Left renal cortex interstitium (tissue), 4 donors: ENCODE results near the gene ZDHHC7. TPM values are rescaled to one million over a fixed set of nuclear protein-coding genes. Genes with fewer than 3 reads are reported as not detected.

Source experiments
- DNase-seq, 4 donors: peaks; one replicate each; pipeline ENCODE4 v3.0.0-alpha.2; 2013; ENCODE audit warnings: low read depth in 4 of 4, low spot score in 2 of 4, missing footprints in 1 of 4
- polyA plus RNA-seq, 4 donors: library from polyadenylated mRNA; unstranded; fragments of 120-200 nt; gene quantifications; one replicate each; pipeline ENCODE4 v1.2.1, GENCODE V29; 2013; ENCODE audit not compliant: insufficient read length in 4 of 4

The ZDHHC7 gene
- polyA plus RNA-seq, 4 donors: 43.3 to 59.3 (median 55.3) TPM

GRCh38 chr16:84999857-85000480 is 11.4 kb downstream of the ZDHHC7 start:
- DNase-seq: no peak

GRCh38 chr16:84999200-84999599 is 12.1 kb downstream of the ZDHHC7 start:
- DNase-seq: no peak

DNA sequence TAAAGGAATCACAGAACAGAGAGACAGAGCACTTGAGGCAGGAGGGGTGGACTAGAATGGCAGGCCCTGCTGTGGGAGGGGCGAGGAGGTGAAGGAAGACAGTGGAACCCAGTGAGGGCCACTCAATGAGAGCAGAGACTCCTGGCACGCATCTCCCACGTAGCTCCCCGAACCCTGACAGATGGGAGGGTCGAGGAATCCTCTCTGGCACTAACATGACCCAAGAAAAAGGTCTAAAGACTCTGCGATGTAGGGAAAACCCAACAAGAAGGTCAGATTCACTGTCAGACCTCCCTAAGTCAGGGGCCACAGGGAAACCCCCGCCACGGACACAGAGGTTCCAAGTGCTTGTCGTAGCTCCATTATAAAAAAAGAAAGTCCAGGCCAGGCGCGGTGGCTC is 15.0 kb downstream of the ZDHHC7 start:
- no peak for DNase-seq

DNA sequence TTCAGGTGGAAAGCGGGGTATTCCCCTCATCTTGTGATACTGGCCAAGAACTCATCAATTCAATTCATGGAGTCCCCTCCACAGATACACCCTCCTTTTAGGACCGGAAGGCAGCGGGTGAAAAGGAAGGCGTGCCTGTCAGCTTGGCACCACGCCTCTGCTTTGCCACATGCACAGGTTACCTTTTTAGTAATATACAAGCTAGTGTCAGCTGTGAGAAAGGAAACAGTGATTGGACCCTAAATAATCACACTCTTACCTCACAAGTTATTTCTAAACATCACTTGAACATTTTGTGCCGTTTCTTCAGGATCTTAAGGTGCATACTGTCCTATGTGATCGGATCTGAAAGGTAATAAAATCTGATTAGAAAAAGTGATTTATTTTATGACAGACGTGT is 15.7 kb downstream of the ZDHHC7 start:
- no peak for DNase-seq

DNA sequence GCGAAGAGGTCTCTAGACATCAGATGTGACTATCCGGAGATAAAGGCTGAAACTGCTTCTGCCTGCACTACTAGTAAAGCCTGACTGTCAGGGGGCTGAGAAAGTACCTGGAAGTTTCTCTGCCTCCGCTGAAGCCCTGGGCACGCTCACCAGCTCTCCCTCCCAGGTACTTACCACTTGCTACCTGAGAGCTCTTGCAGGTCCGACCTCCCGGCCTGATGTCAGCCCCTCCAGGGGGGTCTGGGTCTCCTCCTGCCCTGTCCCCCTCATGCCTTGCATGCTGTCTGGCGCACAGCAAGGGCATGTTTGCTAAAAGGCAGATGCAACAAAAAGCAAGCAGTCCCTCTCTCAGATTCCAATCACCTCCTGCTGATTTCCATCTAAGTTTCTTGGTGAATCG is 17.4 kb downstream of the ZDHHC7 start:
- no peak for DNase-seq

- DNase-seq: no peak
These were observed 18.6 kb downstream of the ZDHHC7 start for GRCh38 chr16:84992717-84993075.

- DNase-seq: no peak
These were observed 20.6 kb downstream of the ZDHHC7 start for GRCh38 chr16:84990782-84991181.

DNA sequence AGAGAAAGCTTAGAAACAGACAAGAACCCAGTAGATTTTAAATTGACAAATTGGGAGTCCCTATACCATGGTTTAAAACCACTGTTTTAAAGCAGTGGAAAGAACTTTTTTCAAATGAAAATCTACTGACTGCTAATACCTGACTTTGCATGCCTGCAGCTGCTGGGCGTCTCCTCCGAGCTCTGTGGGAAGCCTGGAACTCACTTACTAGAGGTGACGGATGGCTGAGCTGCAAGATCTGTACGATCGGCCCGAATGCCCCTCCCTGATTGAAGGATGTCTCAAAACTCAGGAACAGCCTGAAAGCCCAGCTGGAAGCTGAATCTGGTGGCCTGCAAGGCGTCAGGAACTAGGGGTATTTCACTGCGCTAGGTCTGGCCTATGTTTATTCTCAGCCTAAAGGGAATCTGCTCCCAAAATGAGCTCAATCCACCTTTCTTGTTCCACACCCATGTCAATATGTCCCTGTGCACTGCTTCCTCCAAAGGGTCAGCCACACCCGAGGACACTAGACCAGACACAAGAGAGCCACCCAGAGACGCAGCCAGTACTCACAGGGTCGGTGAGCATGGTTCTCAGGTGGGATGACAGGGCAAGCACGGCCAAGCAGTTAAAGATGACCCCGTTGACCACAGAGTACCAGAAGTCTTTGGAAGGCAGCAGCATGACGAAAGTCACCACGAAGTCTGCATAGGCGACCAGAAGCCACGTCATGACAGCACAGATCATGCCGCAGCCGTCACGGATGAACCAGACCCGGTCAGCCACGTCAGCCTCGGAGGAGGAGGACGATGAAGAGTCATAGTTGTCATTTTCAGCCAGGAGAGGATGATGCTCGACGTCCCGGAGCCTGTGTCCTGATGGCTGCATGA is 21.4 kb downstream of the ZDHHC7 start:
- DNase-seq: no peak

- no peak for DNase-seq
These were observed 22.8 kb downstream of the ZDHHC7 start for GRCh38 chr16:84988328-84989080.

- DNase-seq: no peak
These were observed 24.5 kb downstream of the ZDHHC7 start for GRCh38 chr16:84986879-84987278.

GRCh38 chr16:84986102-84986501 is 25.2 kb downstream of the ZDHHC7 start:
- DNase-seq: no peak

DNA sequence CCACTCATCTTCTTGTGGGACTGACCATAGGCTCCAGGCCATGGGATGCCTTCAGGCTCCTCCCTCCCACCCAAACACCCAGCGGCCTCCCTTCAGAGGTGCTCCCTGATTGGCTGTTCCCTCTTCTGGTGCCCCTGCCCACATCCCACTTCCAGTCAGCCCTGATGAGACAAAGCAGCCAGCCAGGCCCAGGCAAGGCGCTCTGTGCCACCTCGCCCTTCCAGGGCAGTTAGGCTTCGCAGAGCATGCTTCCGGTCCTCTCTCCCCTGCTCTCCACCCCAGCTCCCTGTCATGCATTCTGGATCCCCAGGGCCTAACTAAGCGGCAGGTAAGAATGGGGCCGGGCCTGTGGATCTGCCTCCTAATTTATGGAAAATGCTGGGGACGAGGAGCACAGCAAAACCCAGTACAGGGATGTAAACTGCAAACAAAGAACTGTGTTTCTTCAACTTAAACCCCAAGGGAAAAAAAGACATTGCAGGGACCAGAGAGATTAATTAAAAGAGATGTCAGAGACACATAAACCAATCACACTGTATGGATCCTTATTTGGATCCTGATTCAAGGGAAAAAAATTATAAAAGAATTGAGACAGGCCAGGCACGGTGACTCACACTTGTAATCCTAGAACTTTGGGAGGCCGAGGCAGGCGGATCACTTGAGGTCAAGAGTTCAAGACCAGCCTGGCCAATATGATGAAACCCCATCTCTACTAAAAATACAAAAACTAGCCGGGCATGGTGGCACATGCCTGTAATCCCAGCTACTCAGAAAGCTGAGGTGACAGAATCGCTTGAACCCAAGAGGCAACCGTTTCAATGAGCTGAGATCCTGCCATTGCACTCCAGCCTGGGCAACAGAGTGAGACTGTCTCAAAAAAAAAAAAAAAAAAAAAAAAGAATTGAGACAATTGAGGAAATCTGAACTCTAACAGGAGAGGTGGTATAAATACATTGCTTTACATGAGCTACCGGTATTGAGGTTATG is 26.0 kb downstream of the ZDHHC7 start:
- DNase-seq: no peak

DNA sequence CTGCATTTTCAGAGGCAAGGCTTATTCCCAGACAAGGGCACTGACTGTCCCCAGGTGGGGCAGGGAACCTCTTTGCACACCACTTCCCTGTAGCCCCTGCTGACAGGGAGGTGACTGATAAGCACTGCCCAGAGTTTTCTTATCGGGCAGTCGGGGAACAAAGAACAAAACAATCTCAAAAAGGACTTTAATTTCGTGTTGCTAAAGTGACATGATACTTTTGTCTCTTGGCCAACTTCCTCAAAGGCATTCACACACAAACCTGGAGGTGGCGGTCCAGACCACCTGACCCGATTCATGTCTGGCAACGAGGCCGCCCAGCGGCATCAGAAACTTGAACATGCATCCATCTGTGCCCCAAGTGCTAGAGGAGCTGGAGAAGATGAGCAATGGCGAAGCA is 28.9 kb downstream of the ZDHHC7 start:
- no peak for DNase-seq

DNA sequence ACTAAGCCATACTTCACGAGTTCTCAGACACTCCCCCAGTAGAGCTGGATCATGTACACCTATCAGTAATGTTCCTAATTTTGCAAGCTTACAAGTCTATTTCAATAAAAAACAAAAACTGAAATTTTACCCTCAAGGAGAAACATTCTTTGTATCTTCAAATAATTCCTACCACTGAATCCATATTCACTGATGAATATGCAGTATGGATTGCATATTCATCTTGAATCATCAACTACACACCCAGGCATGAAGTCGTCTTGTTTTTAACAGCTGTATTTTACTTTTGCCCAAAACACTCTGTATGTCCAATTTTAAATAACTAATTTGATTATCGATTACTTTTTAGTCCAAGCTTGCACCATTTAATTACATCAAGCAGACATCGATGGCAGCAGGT is 31.8 kb downstream of the ZDHHC7 start:
- DNase-seq: no peak

DNA sequence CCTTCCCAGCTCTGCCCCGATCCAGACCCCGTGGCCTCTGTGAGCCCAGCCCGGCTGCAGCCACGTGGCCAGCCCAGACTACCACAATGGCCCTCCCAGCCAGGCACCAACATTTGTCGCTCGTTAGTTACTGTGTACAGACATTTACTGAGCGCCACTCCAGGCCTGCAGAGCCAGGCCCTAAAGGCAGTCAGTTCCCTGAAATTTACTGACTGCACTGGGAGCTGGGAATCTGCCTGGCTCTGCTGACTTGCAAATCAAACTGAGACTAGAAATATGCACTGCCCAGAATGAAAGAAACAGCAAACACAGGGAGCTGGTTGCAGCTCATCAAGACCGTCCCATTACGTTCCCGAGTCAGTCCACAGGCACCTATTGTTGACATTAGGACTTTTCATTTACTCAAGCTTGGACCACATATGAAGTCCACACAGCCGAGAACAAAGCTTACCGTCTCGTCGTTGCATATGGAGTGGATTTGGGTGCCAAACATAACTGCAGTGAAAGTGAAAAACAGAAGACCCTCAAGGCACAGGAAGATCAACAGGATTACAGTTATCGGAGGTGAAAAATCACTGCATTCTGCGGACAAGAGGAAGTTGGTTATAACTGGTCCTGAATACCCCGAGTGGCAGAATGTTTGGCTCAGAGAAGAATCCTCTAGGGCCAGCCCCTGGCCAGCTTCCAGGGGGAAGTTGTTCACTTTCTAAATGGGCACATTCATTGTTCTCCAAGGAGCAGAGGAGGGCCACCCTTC is 34.5 kb downstream of the ZDHHC7 start:
- no peak for DNase-seq

DNA sequence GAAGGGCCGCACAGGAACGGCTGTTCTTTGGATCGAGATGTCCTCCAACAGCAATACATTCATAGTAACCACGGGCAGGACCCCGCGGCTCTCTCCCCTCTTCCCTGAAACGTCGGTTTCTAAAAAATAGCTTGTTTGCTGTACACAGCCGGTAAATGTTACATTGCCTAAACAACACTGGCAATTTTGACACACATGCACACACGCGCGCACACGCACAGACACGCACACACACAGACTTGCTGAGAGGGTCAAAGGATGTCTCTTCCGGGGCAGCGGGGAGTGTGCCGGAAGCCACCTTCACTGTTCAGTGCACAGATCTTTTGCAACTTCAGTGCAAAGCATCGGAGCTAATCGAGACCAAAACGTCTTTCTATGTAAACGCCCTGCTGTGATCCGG is 35.8 kb downstream of the ZDHHC7 start:
- no peak for DNase-seq

DNA sequence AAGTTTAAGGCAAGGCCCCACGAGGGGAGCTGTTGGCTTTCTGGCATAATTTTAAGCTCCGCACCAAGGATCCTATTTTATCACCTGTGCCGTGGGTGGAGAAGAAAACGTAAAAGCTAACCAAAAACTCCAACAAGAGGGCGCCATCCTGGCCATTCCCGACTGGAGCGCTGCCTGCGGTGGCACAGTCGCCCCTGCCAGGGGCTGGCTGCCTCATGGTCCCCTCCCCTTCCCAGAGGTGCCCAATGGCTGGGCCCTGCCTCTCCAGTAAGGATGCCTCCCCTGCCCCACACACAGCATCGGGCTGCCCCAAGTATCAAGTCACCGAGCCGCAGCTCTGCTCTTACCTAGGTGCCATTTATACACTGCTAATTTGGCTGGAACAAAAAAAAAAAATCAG is 36.3 kb downstream of the ZDHHC7 start:
- DNase-seq: no peak

DNA sequence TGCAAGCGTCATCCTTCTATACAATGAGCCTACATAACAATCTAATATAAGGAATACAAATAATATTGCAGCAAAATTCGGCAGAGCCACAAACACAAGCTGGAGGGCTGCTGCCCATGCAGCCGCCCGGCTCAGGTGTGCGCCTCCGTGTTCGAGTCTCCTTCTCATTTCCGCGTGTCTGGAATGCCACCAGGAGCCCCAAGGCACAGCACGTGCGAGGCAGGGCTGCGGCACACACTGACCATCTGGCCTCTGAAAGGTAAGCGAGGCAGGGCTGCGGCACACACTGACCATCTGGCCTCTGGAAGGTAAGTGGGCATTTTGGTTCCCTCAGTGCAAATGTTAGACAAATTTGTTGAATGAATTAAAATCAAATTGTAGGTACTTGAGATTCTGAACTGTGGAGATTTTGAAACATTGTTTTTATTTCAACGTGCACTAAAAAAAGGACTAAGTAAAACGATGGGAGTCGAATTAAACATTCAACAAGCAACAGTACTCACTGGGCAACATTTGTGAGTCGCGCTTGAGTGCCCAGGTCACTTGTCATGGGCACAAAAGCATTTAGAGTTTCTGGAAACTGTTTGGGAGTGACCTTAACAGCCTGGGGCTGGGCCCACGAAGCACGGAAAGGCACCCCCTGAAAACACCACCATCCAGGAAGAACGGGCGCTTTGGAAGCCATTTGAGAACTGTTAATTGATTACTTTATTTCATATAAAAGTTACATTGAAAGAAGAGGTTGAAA is 37.4 kb downstream of the ZDHHC7 start:
- no peak for DNase-seq

- no peak for DNase-seq
These were observed 38.1 kb downstream of the ZDHHC7 start for GRCh38 chr16:84973236-84973635.
